Measurements from ENCODE around the gene TMEM253. TPM values are rescaled to one million over a fixed set of nuclear protein-coding genes. Genes with fewer than 3 reads are reported as not detected.
A peak's percentile ranks its signal among the peaks of the same experiment; 100 is the strongest.

Gene TMEM253
- total and polyA plus RNA-seq, 9 donors, result 0.24 to 1.3 (median 0.56) TPM

DNA sequence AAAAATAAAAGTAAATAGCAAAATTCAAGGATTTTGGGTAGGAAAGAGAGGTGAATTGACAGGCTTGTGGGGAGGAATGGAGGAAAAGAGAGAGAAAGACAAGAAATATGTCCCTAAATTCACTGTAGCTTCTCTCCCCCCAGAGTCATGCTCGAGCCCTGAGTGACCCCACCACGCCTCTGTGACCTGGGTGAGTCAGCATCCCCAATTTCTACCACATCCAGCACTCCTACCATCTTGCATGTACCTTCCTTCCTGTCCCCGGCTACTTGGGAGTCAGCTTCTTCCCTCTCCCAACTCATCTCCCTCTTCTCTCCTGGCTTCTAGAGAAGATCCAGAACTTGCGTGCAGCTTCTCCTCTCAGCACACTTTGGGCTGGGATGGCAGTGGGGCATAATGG is 12.2 kb upstream of the TMEM253 start:
- peak in 1 of 5 donors; percentile 10 for DNase-seq
- Histone ChIP-seq H3K4me3 (no peak overlapping the region), H3K27me3 (no peaks in the 10 kb centered on the region), H3K27ac (no peak overlapping the region), H3K9me3 (no peaks in the 10 kb centered on the region), H3K36me3 (no peaks in the 10 kb centered on the region), H3K4me1 (ENCODE audit: insufficient read depth) (no peaks in the 10 kb centered on the region)
- WGBS, 3 donors, result 68 to 73% (median 71%) methylated on average over 4 of the region's 4 CpGs
- no peak for TF ChIP-seq EP300 (IDR thresholded peaks at IDR 0.05)
- TF ChIP-seq POLR2A (IDR thresholded peaks at IDR 0.05), result no peak
- TF ChIP-seq, protein P1, sequence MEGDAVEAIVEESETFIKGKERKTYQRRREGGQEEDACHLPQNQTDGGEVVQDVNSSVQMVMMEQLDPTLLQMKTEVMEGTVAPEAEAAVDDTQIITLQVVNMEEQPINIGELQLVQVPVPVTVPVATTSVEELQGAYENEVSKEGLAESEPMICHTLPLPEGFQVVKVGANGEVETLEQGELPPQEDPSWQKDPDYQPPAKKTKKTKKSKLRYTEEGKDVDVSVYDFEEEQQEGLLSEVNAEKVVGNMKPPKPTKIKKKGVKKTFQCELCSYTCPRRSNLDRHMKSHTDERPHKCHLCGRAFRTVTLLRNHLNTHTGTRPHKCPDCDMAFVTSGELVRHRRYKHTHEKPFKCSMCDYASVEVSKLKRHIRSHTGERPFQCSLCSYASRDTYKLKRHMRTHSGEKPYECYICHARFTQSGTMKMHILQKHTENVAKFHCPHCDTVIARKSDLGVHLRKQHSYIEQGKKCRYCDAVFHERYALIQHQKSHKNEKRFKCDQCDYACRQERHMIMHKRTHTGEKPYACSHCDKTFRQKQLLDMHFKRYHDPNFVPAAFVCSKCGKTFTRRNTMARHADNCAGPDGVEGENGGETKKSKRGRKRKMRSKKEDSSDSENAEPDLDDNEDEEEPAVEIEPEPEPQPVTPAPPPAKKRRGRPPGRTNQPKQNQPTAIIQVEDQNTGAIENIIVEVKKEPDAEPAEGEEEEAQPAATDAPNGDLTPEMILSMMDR (IDR thresholded peaks at IDR 0.05), result no peak
- intact Hi-C loops (cut with DNase I), result no loop called here

DNA sequence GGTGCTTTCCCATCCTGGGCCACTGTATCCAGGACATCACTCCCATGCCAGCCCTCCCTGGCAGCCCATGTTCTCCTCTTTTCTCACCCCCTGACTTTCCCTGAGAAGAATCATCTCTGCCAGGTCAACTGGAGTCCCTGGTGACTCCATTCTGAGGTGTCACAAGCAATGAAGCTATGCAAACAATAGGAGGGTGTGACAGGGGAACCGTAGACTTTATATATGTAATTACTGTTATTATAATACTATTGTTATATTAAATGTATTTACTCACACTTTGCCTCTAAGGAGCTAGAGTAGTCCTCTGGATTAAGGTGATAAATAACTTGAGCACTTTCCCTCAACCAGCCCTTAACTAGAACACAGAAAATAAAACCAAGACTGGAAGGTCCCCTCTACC is 11.6 kb upstream of the TMEM253 start:
- Histone ChIP-seq H3K4me3 (no peak overlapping the region), H3K4me1 (ENCODE audit: insufficient read depth) (no peaks in the 10 kb centered on the region), H3K27ac (no peak overlapping the region), H3K36me3 (no peaks in the 10 kb centered on the region), H3K9me3 (no peaks in the 10 kb centered on the region), H3K27me3 (no peaks in the 10 kb centered on the region)
- TF ChIP-seq EP300 (IDR thresholded peaks at IDR 0.05), result no peak
- intact Hi-C loops (cut with DNase I), result no loop called here
- DNase-seq, result no peak
- WGBS, 3 donors, result 59 to 61% (median 59%) methylated on average over 1 of the region's 1 CpG

DNA sequence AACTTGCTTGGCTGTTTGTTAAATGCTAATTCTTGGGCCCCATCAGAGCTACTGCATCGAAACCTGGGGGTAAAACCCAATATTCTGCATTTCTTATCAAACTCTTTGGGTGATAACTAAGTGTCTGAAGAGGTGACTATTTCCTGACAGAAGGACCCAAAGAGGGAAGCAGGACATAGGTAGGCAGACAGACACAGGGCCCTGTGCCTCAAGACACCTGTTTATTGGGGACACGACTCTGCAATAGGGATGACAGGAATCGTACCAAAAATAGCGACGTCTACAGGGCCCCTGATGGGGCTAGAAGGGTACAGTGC is 11.0 kb upstream of the TMEM253 start:
- no peak for DNase-seq
- H3K27ac ChIP-seq, result no peak overlapping the region
- intact Hi-C loops (cut with DNase I), result loop anchor here in 3 of 4 donors (2.0 to 10.0 kb wide), 4 partner anchors 21 to 405 kb away; partner anchors contain the start of genes ANG (in 1 of the 3) and RNASE4 (in 1 of the 3)
- H3K27me3 ChIP-seq, result no peaks in the 10 kb centered on the region
- H3K9me3 ChIP-seq, result no peaks in the 10 kb centered on the region
- H3K4me1 ChIP-seq (ENCODE audit: insufficient read depth), result no peaks in the 10 kb centered on the region
- no peak for TF ChIP-seq EP300 (IDR thresholded peaks at IDR 0.05)
- TF ChIP-seq POLR2A (IDR thresholded peaks at IDR 0.05), result no peak
- TF ChIP-seq, protein P1 (IDR thresholded peaks at IDR 0.05), result no peak
- H3K4me3 ChIP-seq, result no peak overlapping the region
- H3K36me3 ChIP-seq, result no peaks in the 10 kb centered on the region
- 83 to 84% (median 84%) methylated on average over 5 of the region's 5 CpGs for WGBS, 3 donors

DNA sequence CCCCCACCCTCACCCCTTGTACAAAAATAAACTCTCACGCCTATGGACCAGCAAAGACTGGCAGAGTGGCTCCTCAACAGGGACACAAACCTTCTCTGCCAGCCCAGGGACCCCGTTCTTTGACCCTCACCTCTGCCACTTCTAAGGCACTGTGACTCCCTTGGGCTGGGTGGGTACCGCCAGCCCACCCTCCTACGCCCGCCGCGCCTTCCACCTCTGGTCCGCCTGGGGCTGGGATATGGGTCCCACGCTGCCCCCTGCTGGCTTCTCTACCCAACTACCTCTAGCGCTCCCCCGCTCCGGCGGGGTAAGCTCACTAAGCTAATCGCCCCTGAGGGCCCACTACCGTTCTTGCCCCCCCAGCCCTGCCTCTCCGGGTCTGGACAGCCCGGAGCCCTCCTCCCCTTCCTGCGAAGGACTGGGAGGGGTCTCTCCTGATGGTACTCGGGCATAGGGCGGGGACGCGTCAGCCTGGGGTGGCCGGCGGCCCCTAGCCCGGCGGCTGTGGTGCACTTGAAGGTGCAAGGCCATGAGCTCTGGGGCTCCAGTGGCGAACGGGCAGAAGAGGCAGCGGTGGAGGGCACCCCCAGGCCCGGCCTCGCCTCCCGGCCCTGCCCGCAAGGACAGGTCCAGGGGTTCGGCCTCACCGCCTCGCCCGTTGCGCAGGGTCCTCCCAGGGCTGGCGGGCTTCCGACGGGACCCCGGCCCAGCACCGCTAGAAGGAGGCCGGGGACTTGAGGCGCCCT is 10.5 kb upstream of the TMEM253 start:
- TF ChIP-seq POLR2A (IDR thresholded peaks at IDR 0.05), result no peak
- TF ChIP-seq, protein P1 (IDR thresholded peaks at IDR 0.05), result peak in 1 of 3 donors; percentile 22
- no peak for TF ChIP-seq EP300 (IDR thresholded peaks at IDR 0.05)
- no peaks in the 10 kb centered on the region for H3K27me3 ChIP-seq
- intact Hi-C loops (cut with DNase I), result loop anchor here in 3 of 4 donors (2.0 to 10.0 kb wide), 4 partner anchors 22 to 406 kb away; partner anchors contain the start of genes ANG (in 1 of the 3) and RNASE4 (in 1 of the 3)
- peak in 2 of 5 donors; percentile 51 to 61 for DNase-seq
- no peaks in the 10 kb centered on the region for H3K4me1 ChIP-seq (ENCODE audit: insufficient read depth)
- no peaks in the 10 kb centered on the region for H3K9me3 ChIP-seq
- no peaks in the 10 kb centered on the region for H3K36me3 ChIP-seq
- no peak overlapping the region for H3K27ac ChIP-seq
- H3K4me3 ChIP-seq, result no peak overlapping the region
- WGBS, 3 donors, result 88 to 91% (median 90%) methylated on average over 40 to 45 of the region's 45 CpGs
